Cerebellar nuclear complex (tissue), 1 donor: ENCODE results near the gene DLX2.
"Not testable (repeated sequence)": the region's sequence is repeated elsewhere in the genome, so short reads cannot be mapped to it uniquely, and the experiment has no call there.

Experiments
- DNase-seq, 2 experiments: peaks; one replicate each; lab custom pipeline; 2025; lab: John Stamatoyannopoulos, UW

DLX2 gene

GRCh38 chr2:172102391-172103359 lies at the start of gene DLX2:
Gene DLX2, minus strand, starts transcription at chr2:172102900. Its CDS starts 362 bp downstream, at chr2:172102538.
- no peak for DNase-seq

DNA sequence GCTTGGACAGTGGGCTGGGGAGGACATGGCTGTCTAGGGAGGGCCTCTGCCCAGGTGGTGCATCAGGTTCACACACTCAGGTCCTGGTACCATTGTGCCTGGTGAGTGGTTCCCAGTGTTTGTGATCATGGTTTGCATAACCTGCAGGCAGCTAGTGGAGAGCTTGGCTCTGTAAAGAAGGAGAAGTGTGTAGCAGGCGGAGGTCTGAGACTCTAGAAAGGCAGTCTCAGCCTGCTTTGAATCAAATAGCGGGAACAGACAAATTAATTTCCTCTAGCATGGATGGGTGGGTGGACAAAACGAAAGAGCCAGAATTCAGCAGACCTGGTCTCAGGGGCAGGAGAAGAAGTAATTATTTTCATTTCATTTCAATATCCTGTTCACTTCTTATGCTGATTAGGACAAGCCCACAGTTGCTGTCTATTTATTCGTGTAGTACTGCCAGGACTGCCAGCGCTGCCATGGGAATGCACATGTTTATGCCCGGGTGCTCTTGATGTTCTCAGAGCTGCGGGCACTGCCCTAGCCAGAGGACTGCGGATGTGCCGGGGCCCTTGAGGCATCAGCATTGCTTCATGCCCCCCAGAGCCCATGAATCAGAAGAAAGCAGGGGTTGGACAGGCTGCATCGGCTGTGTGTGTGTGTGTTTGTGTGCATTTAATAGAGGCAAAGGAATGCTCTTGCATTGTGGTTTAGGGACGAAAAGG lies 45.4 kb upstream of the DLX2 start:
- DNase-seq, result no peak

DNA sequence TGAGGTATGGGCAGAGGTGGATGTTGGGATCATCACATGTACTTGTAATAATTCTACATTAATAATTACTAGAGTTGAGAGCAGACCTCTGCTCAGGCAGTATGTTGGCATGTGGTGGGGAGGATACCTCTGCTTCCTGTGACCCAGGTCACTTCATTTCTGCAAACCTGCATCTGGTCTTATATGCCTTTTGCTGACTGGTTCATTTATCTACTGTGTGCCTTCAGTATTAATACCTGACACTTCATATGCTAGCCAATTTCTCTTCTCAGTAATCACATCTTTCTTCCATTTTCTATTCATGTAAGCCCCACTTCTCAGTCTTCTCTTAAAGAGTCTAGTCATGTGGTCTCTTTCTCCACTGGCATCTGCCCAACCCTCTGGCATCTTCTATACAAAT lies 41.1 kb upstream of the DLX2 start:
- DNase-seq, result no peak

GRCh38 chr2:172138727-172139126 lies 36.0 kb upstream of the DLX2 start:
- not testable (repeated sequence) for DNase-seq

- no peak for DNase-seq
These were observed 35.2 kb upstream of the DLX2 start for GRCh38 chr2:172137943-172138342.

- DNase-seq, result no peak
These were observed 34.4 kb upstream of the DLX2 start for GRCh38 chr2:172137109-172137508.

DNA sequence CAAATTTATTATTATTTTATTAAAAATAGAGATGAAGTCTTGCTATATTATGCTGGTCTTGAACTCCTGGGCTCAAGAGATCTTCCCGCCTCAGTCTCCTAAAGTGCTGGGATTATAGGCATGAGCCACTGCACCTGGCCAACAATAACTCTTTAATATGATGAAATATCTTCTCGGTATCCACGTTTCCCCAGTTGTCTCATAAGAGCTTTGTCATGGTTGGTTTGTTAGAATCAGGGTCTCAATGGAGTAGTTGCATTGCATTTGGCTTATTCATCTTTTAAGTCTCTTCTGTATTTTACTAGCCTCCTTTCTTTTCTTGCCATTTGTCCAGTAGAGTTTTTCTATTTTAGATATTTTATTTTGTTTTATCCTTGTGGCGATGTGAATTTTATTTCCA lies 32.7 kb upstream of the DLX2 start:
- no peak for DNase-seq

DNA sequence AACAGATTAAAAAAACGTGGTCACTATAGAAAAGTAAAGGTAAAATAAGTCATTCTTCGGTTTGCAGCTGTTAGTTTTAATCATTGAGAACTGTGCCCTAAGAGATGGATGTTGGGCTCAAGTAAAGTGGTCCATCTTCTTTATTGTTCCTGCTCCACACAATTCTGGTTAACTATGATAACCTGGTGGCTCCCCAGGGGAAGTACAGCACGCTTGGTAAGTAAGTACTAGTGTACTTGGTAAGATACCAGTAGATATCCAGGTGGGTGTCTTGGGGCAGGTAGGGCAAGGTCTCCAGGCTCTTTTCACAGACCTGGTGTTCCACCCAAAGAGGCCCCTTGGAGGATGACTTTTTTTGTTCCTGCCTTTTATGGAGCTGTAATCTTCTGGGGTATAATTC lies 31.6 kb upstream of the DLX2 start:
- DNase-seq, result no peak

GRCh38 chr2:172131713-172132555 lies 29.2 kb upstream of the DLX2 start:
- no peak for DNase-seq

- DNase-seq, result no peak
These were observed 26.7 kb upstream of the DLX2 start for GRCh38 chr2:172129404-172129803.

- DNase-seq, result no peak
These were observed 25.8 kb upstream of the DLX2 start for GRCh38 chr2:172128484-172128883.

DNA sequence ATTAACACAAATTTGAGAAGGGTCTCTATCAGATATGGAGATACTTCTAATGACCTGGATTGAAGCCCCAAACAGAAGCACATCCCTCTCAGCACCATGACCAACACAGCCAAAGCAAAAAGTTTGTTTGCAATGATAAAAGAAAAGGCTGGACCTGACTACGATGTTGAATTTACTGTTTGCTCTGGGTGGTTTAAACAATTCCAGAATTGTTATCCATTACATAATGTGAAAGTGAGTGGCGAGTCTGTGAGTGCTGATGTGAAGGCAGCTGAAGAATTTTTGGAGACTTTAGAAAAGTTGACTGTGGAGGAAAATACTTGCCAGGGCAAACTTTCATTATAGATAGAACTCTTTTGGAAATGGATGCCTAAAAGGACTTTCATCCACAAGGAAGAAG lies 17.4 kb upstream of the DLX2 start:
- DNase-seq, result no peak

DNA sequence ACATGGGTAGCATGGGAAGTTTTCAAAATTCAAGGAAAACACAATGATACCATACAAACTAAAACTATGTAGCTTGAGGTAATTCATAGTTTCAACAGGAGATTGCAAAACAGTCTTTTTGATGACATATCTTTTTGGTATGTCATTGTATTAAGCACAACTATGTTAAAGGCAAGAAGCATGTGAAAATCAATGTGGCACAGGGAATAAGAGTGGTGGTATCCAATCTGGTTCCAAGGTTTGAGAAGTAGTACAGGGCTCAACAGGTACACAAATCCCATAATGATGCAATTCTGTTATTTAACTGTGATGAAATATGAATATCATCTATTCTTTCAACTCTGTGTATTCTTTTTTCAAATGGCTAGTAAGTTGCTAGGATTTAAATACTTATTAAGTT lies 16.4 kb upstream of the DLX2 start:
- no peak for DNase-seq

- no peak for DNase-seq
These were observed 13.4 kb upstream of the DLX2 start for GRCh38 chr2:172116107-172116506.

DNA sequence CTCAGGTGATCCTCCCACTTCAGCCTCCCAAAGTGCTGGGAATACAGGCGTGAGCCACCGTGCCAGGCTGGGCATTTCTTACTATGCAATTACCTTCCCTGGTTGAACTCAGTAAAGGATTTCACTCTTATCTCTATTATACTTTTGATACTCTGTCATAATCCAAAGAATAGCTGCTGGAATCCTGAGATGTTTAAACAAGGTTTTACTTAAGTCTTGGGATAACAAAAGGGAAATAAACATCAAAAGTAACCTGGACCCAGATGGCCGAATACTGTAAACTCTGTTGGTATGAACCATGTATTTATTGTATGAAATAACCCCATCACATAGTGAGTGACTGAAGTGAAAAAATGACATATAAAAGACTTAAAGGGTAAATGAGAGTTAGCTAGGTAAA lies 11.9 kb upstream of the DLX2 start:
- DNase-seq, result no peak

DNA sequence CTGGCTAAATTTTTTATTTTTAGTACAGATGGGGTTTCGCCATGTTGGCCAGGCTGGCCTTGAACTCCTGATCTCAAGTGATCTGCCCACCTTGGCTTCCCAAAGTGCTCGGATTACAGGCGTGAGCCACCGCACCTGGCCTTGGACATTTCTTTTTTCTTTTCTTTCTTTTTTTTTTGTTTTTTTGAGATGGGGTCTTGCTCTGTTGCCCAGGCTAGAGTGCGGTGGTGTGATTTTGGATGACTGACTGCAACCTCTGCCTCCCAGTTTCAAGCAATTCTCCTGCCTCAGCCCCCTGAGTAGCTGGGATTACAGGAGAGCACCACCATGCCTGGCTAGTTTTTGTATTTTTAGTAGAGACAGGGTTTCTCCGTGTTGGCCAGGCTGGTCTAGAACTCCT lies 11.5 kb upstream of the DLX2 start:
- not testable (repeated sequence) for DNase-seq

- DNase-seq, result no peak
These were observed 10.9 kb upstream of the DLX2 start for GRCh38 chr2:172113617-172114016.

DNA sequence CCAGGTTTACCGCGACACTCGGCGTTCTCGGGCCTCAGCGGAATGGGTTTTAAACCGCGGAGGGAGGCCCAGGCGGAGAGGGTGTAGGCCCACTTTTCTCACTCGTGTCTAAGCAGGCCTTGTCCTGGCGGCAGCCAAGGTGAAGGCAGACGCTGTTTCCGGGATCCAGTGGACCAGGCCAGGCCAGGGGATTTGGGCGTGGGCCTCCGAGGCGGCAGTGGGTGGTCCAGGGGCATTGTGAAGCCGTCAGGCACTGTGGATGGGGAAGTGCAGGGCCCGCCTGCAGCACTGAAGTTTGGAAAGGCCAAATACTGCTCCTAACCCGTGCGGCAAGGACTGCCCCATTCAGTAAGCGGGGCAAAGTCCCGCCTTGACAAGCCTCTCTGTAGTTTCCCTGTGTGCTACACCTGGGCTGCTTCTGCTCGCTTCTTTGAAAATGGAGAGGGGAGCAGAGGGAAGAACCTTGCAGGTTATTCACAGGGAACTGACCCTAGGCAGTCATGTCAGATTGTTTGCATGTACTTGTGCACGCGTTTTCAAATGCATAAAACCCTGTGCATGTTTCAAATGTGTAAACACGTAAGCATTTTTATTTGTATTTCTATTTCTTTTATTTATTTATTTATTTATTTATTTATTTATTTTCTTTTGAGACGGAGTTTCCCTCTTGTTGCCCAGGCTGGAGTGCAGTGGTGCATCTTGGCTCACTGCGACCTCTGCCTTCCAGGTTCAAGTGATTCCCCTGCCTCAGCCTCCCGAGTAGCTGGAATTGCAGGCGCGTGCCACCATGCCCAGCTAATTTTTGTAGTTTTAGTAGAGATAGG lies 7.5 kb upstream of the DLX2 start:
- no peak for DNase-seq

- DNase-seq, result no peak
These were observed 6.7 kb upstream of the DLX2 start for GRCh38 chr2:172109256-172109987.

- no peak for DNase-seq
These were observed 5.9 kb upstream of the DLX2 start for GRCh38 chr2:172108587-172108930.
